Measurements from ENCODE around the gene SFMBT1.
"Not testable (repeated sequence)": the region's sequence is repeated elsewhere in the genome, so short reads cannot be mapped to it uniquely, and the experiment has no call there.

SFMBT1 gene

DNA sequence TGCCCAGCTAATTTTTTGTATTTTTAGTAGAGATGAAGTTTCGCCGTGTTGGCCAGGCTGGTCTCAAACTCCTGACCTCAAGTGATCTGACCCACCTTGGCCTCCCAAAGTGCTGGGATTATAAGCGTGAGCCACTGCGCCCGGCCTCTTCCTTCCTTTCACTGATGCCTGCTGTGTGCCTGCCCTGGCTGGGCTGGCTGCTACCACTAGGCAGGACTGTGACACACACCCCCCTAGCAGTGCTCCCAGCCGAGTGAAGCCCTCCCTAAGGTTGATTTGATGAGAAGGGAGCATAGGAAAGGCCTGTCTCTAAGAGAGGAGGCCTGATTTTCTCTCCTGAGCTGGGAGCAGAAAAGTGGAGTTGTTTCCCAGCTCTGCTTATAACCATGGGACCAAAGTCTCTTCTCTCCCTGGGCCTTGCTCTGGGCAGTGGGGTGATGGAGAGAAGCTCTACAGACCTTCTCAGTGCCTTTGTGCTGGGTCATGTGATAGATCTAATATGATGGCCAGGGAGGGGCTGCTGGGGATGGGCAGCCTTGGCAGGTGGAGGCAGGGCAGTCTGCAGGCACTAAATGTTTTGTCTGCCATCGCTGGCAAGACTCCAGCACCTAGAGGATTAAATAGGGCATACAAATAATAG lies 20.1 kb upstream of the SFMBT1 start:
- Histone ChIP-seq H3K4me3 (ENCODE audit: insufficient read depth, low read length, poor library complexity, severe bottlenecking) (no peak overlapping the region), H3K4me2 (ENCODE audit: low read depth, low read length, poor library complexity, severe bottlenecking) (no peak overlapping the region), H3K9me2 (replicated peaks; ENCODE audit: insufficient read depth, low read length) (no peaks in the 10 kb centered on the region), H2AFZ (ENCODE audit: low read depth, low read length, severe bottlenecking) (no peak overlapping the region), H4K20me1 (ENCODE audit: low read depth, low read length) (no peaks in the 10 kb centered on the region), H3K36me3 (ENCODE audit: low read length) (no peaks in the 10 kb centered on the region), H3F3A (ENCODE audit: insufficient read depth) (no peaks in the 10 kb centered on the region), H3K9ac (ENCODE audit: low read length) (no peak overlapping the region), H3K79me2 (ENCODE audit: insufficient read depth, low read length) (no peaks in the 10 kb centered on the region), H3K27me3 (ENCODE audit: low read length) (no peaks in the 10 kb centered on the region), H3K9me3 (ENCODE audit: insufficient read depth, low read length) (no peaks in the 10 kb centered on the region), H3K27ac (ENCODE audit: low read depth, low read length) (no peak overlapping the region)
- TF ChIP-seq EZH2phosphoT487 (conservative IDR thresholded peaks at IDR 0.05; ENCODE audit: low read length) = no peak
- TF ChIP-seq, protein P1, sequence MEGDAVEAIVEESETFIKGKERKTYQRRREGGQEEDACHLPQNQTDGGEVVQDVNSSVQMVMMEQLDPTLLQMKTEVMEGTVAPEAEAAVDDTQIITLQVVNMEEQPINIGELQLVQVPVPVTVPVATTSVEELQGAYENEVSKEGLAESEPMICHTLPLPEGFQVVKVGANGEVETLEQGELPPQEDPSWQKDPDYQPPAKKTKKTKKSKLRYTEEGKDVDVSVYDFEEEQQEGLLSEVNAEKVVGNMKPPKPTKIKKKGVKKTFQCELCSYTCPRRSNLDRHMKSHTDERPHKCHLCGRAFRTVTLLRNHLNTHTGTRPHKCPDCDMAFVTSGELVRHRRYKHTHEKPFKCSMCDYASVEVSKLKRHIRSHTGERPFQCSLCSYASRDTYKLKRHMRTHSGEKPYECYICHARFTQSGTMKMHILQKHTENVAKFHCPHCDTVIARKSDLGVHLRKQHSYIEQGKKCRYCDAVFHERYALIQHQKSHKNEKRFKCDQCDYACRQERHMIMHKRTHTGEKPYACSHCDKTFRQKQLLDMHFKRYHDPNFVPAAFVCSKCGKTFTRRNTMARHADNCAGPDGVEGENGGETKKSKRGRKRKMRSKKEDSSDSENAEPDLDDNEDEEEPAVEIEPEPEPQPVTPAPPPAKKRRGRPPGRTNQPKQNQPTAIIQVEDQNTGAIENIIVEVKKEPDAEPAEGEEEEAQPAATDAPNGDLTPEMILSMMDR (IDR thresholded peaks at IDR 0.05; ENCODE audit: insufficient read depth, low read length, poor library complexity, severe bottlenecking) = no peak

DNA sequence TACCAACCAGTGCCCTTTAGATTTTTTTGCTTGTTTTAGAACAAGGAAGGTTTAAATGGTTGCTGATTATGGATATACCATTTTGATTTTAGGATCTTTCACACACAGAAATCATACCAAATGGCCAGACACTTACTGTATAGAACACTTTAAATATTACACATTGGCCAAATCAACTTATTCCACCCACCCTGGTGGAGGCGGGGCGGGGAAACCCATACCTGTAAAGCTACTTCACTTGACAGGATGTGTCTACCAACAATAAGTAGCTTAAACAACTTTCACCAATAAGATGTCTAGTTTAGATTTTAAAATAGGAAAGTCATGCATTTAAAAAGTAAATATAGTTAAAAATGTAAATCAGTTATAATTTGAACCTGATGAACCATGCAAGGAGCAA lies 17.0 kb upstream of the SFMBT1 start:
- Histone ChIP-seq H3F3A (ENCODE audit: insufficient read depth) (no peaks in the 10 kb centered on the region), H3K36me3 (ENCODE audit: low read length) (no peaks in the 10 kb centered on the region)
- TF ChIP-seq EZH2phosphoT487 (conservative IDR thresholded peaks at IDR 0.05; ENCODE audit: low read length) = no peak
- TF ChIP-seq, protein P1 (IDR thresholded peaks at IDR 0.05; ENCODE audit: insufficient read depth, low read length, poor library complexity, severe bottlenecking) = no peak

DNA sequence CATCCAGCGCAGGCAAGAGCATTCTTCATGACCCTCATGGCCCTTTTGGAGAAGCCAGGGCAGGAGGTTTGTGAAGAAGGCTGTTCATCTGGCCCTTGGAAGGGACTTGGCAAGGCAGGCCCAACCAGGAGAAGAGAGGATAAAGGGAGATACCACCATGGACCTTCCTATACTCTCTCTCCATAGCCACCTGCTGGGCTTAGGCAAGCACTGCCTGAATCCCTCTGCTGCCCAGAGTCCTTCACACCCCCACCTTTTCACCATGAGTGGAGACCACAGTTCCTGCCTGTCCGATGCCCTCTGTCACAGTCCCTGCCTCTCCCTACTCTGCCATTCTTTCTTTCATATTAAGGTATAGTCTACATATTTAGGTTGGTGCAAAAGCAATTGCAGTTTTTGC lies 10.6 kb upstream of the SFMBT1 start:
- H3K27me3 ChIP-seq (ENCODE audit: low read length) = no peaks in the 10 kb centered on the region
- no peaks in the 10 kb centered on the region for H3F3A ChIP-seq (ENCODE audit: insufficient read depth)
- no peak overlapping the region for H2AFZ ChIP-seq (ENCODE audit: low read depth, low read length, severe bottlenecking)

More for the DNA sequence above, 17.0 kb upstream of the SFMBT1 start:
- no peaks in the 10 kb centered on the region for H4K20me1 ChIP-seq (ENCODE audit: low read depth, low read length)
- H3K9me3 ChIP-seq (ENCODE audit: insufficient read depth, low read length) = no peaks in the 10 kb centered on the region
- no peak overlapping the region for H3K27ac ChIP-seq (ENCODE audit: low read depth, low read length)
- no peak overlapping the region for H3K4me3 ChIP-seq (ENCODE audit: insufficient read depth, low read length, poor library complexity, severe bottlenecking)
- no peak overlapping the region for H3K4me2 ChIP-seq (ENCODE audit: low read depth, low read length, poor library complexity, severe bottlenecking)
- H3K9ac ChIP-seq (ENCODE audit: low read length) = no peak overlapping the region
- H3K27me3 ChIP-seq (ENCODE audit: low read length) = no peaks in the 10 kb centered on the region
- no peaks in the 10 kb centered on the region for H3K9me2 ChIP-seq (replicated peaks; ENCODE audit: insufficient read depth, low read length)
- H2AFZ ChIP-seq (ENCODE audit: low read depth, low read length, severe bottlenecking) = no peak overlapping the region
- no peaks in the 10 kb centered on the region for H3K79me2 ChIP-seq (ENCODE audit: insufficient read depth, low read length)

DNA sequence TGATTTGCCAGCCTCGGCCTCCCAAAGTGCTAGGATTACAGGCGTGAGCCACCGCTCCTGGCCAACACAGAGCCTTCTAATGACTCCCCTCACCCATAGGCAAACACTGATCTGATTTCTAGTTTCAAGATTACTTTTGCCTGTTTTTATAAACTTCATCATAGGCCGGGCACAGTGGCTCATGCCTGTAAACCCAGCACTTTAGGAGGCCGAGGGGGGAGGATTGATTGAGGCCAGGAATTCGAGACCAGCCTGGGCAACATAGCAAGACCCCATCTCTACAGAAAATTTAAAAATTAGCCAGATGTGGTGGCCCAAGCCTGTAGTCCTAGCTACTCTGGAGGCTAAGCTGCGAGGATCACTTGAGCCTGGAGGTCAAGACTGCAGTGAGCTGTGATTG lies 8.4 kb upstream of the SFMBT1 start:
- H3K27ac ChIP-seq (ENCODE audit: low read depth, low read length); H4K20me1 ChIP-seq (ENCODE audit: low read depth, low read length); H3K36me3 ChIP-seq (ENCODE audit: low read length); H3K9me2 ChIP-seq (replicated peaks; ENCODE audit: insufficient read depth, low read length); H3K79me2 ChIP-seq (ENCODE audit: insufficient read depth, low read length); H3K4me2 ChIP-seq (ENCODE audit: low read depth, low read length, poor library complexity, severe bottlenecking); H3K9ac ChIP-seq (ENCODE audit: low read length); H3K27me3 ChIP-seq (ENCODE audit: low read length); H3F3A ChIP-seq (ENCODE audit: insufficient read depth); H3K9me3 ChIP-seq (ENCODE audit: insufficient read depth, low read length); H2AFZ ChIP-seq (ENCODE audit: low read depth, low read length, severe bottlenecking); H3K4me3 ChIP-seq (ENCODE audit: insufficient read depth, low read length, poor library complexity, severe bottlenecking): not testable (repeated sequence)

More for the DNA sequence above, 10.6 kb upstream of the SFMBT1 start:
- H4K20me1 ChIP-seq (ENCODE audit: low read depth, low read length) = no peaks in the 10 kb centered on the region
- H3K4me2 ChIP-seq (ENCODE audit: low read depth, low read length, poor library complexity, severe bottlenecking) = no peak overlapping the region
- no peak overlapping the region for H3K27ac ChIP-seq (ENCODE audit: low read depth, low read length)
- no peak for TF ChIP-seq EZH2phosphoT487 (conservative IDR thresholded peaks at IDR 0.05; ENCODE audit: low read length)
- TF ChIP-seq, protein P1 (IDR thresholded peaks at IDR 0.05; ENCODE audit: insufficient read depth, low read length, poor library complexity, severe bottlenecking) = no peak
- no peaks in the 10 kb centered on the region for H3K9me2 ChIP-seq (replicated peaks; ENCODE audit: insufficient read depth, low read length)
- no peak overlapping the region for H3K9ac ChIP-seq (ENCODE audit: low read length)
- H3K4me3 ChIP-seq (ENCODE audit: insufficient read depth, low read length, poor library complexity, severe bottlenecking) = no peak overlapping the region
- no peaks in the 10 kb centered on the region for H3K79me2 ChIP-seq (ENCODE audit: insufficient read depth, low read length)
- H3K36me3 ChIP-seq (ENCODE audit: low read length) = no peaks in the 10 kb centered on the region
- no peaks in the 10 kb centered on the region for H3K9me3 ChIP-seq (ENCODE audit: insufficient read depth, low read length)

Measured in SU-DHL-6 (cell line).